Muscle layer of duodenum (tissue), 2 donors: ENCODE results near the gene APOO.
A peak's percentile ranks its signal among the peaks of the same experiment; 100 is the strongest.
"Not testable (repeated sequence)": the region's sequence is repeated elsewhere in the genome, so short reads cannot be mapped to it uniquely, and the experiment has no call there.

Experiments
- H3K27ac ChIP-seq: one replicate; pipeline ENCODE4 v1.7.0; 2013; ENCODE audit warnings: mild to moderate bottlenecking, low read length
- H3K27me3 ChIP-seq: one replicate; pipeline ENCODE4 v1.7.0; 2013; ENCODE audit warnings: low read depth, mild to moderate bottlenecking, control low read depth, low read length
- H3K36me3 ChIP-seq, 2 donors: one replicate each; pipeline ENCODE4 v1.7.0; 2013; ENCODE audit warnings: low read length in 2 of 2, control low read depth in 1 of 2, mild to moderate bottlenecking in 1 of 2; ENCODE audit not compliant: insufficient read depth in 2 of 2, control insufficient read depth in 1 of 2
- H3K4me1 ChIP-seq, 2 donors: one replicate each; pipeline ENCODE4 v1.7.0; 2013; ENCODE audit warnings: low read length in 2 of 2, mild to moderate bottlenecking in 2 of 2, control low read depth in 1 of 2, moderate library complexity in 1 of 2; ENCODE audit not compliant: insufficient read depth in 2 of 2, control insufficient read depth in 1 of 2
- H3K4me3 ChIP-seq, 2 donors: one replicate each; pipeline ENCODE4 v1.7.0; 2013; ENCODE audit warnings: low read length in 2 of 2, low read depth in 1 of 2, mild to moderate bottlenecking in 1 of 2
- H3K9me3 ChIP-seq, 2 donors: one replicate each; pipeline ENCODE4 v1.7.0; 2013; ENCODE audit warnings: low read length in 2 of 2, control low read depth in 1 of 2, mild to moderate bottlenecking in 1 of 2; ENCODE audit not compliant: control insufficient read depth in 1 of 2
- donor health status: healthy.

The APOO gene

GRCh38 chrX:23901805-23902204 is 5.9 kb downstream of the APOO start:
- Histone ChIP-seq H3K27me3 (no peaks in the 10 kb centered on the region), H3K27ac (peak overlapping the region; percentile 61), H3K9me3 (no peaks in the 10 kb centered on the region), H3K36me3 (no peaks in the 10 kb centered on the region), H3K4me3 (peak overlapping the region; percentile 44), H3K4me1 (peaks cover 8 to 10% of the 10 kb centered on the region in 2 donors)

GRCh38 chrX:23901060-23901459 is 6.7 kb downstream of the APOO start:
- Histone ChIP-seq H3K27ac (peak overlapping the region; percentile 61), H3K4me1 (peaks cover 8 to 10% of the 10 kb centered on the region in 2 donors), H3K4me3 (no peak overlapping the region), H3K9me3 (no peaks in the 10 kb centered on the region), H3K36me3 (no peaks in the 10 kb centered on the region), H3K27me3 (no peaks in the 10 kb centered on the region)

DNA sequence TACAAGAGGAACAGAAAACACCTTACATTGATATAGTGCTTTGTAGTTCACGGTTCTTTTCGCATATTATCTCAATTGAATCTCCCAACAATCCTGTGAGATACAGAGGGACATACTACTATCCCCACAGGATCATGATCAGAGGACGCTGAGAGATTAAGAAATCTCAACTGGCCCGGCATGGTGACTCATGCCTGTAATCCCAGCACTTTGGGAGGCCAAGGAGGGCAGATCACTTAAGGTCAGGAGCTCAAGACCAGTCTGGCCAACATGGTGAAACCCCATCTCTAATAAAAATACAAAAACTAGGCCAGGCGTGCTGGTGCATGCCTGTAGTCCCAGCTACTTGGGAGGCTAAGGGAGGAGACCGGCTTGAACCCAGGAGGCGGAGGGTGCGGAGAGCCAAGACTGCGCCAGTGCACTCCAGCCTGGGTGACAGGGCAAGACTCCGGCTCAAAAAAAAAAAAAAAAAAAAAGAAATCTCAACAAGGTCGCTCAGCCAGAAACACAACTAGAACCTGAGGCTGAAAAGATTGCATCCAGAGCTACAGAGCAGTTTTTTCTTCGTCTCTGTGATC is 7.4 kb downstream of the APOO start:
- Histone ChIP-seq H3K36me3 (no peaks in the 10 kb centered on the region), H3K4me1 (peaks cover 8 to 10% of the 10 kb centered on the region in 2 donors), H3K4me3 (no peak overlapping the region), H3K27ac (peak overlapping the region; percentile 61), H3K27me3 (no peaks in the 10 kb centered on the region), H3K9me3 (no peaks in the 10 kb centered on the region)

GRCh38 chrX:23898412-23898959 is 9.3 kb downstream of the APOO start:
- Histone ChIP-seq H3K27me3 (no peaks in the 10 kb centered on the region), H3K4me3 (no peak overlapping the region), H3K4me1 (peaks cover 8 to 10% of the 10 kb centered on the region in 2 donors), H3K36me3 (no peaks in the 10 kb centered on the region), H3K27ac (no peak overlapping the region), H3K9me3 (no peaks in the 10 kb centered on the region)

GRCh38 chrX:23896981-23897380 is 10.8 kb downstream of the APOO start:
- Histone ChIP-seq H3K36me3 (no peaks in the 10 kb centered on the region), H3K4me1 (peaks cover 5% of the 10 kb centered on the region in 2 donors), H3K4me3 (no peak overlapping the region), H3K27me3 (no peaks in the 10 kb centered on the region), H3K27ac (no peak overlapping the region), H3K9me3 (no peaks in the 10 kb centered on the region)

- H3K9me3 ChIP-seq, H3K27ac ChIP-seq, H3K27me3 ChIP-seq, H3K36me3 ChIP-seq, H3K4me1 ChIP-seq, H3K4me3 ChIP-seq: not testable (repeated sequence)
Measured at GRCh38 chrX:23896539-23896938, 11.2 kb downstream of the APOO start.

DNA sequence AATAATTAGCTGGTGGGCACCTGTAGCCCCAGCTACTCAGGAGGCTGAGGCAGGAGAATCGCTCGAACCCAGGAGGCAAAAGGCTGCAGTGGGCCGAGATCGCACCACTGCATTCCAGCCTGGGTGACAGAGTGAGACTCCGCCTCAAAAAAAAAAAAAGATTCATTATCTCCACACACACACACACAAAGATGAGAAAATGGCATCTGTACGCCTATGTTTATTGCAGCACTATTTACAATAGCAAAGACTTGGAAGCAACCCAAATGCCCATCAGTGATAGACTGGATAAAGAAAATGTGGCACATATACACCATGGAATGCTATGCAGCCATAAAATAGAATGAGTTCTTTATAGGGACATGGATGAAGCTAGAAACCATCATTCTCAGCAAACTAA is 12.7 kb downstream of the APOO start:
- H3K4me3 ChIP-seq, H3K27me3 ChIP-seq, H3K9me3 ChIP-seq, H3K4me1 ChIP-seq, H3K27ac ChIP-seq, H3K36me3 ChIP-seq: not testable (repeated sequence)

- H3K4me1 ChIP-seq, result no peaks in the 10 kb centered on the region
- H3K36me3 ChIP-seq, result no peaks in the 10 kb centered on the region
- no peak overlapping the region for H3K27ac ChIP-seq
- no peaks in the 10 kb centered on the region for H3K27me3 ChIP-seq
- no peaks in the 10 kb centered on the region for H3K9me3 ChIP-seq
- H3K4me3 ChIP-seq, result no peak overlapping the region
Measured at GRCh38 chrX:23890933-23891332, 16.8 kb downstream of the APOO start.

GRCh38 chrX:23888887-23889501 is 18.7 kb downstream of the APOO start:
- no peaks in the 10 kb centered on the region for H3K4me1 ChIP-seq
- H3K9me3 ChIP-seq, result no peaks in the 10 kb centered on the region
- no peaks in the 10 kb centered on the region for H3K36me3 ChIP-seq
- peak overlapping the region; percentile 16 for H3K27ac ChIP-seq
- H3K4me3 ChIP-seq, result no peak overlapping the region
- no peaks in the 10 kb centered on the region for H3K27me3 ChIP-seq

- Histone ChIP-seq H3K9me3 (no peaks in the 10 kb centered on the region), H3K27ac (peak overlapping the region; percentile 56), H3K27me3 (no peaks in the 10 kb centered on the region), H3K4me1 (no peaks in the 10 kb centered on the region), H3K4me3 (no peak overlapping the region), H3K36me3 (no peaks in the 10 kb centered on the region)
Measured at GRCh38 chrX:23887918-23888317, 19.8 kb downstream of the APOO start.

DNA sequence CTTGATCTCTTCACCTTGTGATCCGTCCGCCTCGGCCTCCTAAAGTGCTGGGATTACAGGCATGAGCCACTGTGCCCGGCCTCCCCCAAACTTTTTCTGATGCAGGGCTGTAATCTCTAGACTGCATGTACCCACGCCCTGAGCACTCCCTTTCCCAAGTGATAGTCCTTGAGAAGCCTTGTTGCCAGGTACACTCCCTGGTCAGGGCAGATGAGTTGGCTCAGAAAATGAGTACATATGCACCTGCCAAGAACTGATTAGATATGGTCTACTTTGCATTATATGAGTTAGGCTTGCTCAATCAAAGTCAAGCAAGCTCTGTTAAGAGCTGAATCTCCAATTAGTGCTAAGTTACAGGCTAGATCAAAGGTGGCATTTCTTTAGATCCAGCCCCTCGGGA is 20.3 kb downstream of the APOO start:
- Histone ChIP-seq H3K4me1 (no peaks in the 10 kb centered on the region), H3K27me3 (no peaks in the 10 kb centered on the region), H3K9me3 (no peaks in the 10 kb centered on the region), H3K36me3 (no peaks in the 10 kb centered on the region), H3K27ac (no peak overlapping the region), H3K4me3 (no peak overlapping the region)

DNA sequence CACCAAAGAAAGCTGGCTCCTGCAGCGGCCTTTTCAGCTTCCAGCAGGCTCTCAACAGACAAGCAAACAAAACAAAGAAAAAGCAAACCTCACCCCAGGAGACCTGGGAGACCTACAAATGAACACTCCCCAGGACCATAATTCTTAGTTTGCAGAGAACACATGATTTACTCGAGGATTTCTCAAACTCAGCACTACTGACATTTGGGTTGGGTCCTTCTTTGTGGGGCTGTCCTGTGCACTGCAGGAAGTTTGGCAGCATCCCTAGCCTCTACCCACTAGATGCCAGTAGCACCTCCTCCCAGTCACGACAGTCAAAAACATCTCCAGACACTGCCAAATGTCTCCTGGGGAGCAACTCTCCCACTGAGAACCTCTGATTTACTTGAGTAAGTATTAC is 21.9 kb downstream of the APOO start:
- Histone ChIP-seq H3K27ac (no peak overlapping the region), H3K36me3 (no peaks in the 10 kb centered on the region), H3K4me1 (no peaks in the 10 kb centered on the region), H3K4me3 (no peak overlapping the region), H3K9me3 (no peaks in the 10 kb centered on the region), H3K27me3 (no peaks in the 10 kb centered on the region)
